HepG2 (cell line): ENCODE measurements around the gene MED28. TPM values are rescaled to one million over a fixed set of nuclear protein-coding genes. Genes with fewer than 3 reads are reported as not detected.

ENCODE experiments used
- ATAC-seq: fragments of 200-7000 bp; cut with Tn5 transposase; 3 replicates; pipeline ENCODE4 v1.9.1; 2020; ENCODE audit warnings: mild to moderate bottlenecking, moderate library complexity
- BruUV-seq: library from RNA; stranded (reverse); fragments of 400-500 nt; replicated peaks from 2 replicates; lab custom pipeline; 2021; lab: Mats Ljungman, UMichigan
- CTCF ChIA-PET: fragments of 300-600 bp; formaldehyde crosslinking; extraction: SDS; loops from one replicate; lab custom pipeline; 2021; ENCODE audit warnings: low total read pairs, inconsistent platforms, low intra/inter-chr PET ratio; lab: Yijun Ruan, JAX
- POLR2A ChIA-PET: fragments of 350-600 bp; sonication (Branson Sonifier 250); formaldehyde crosslinking; loops from one replicate; lab custom pipeline; 2020; ENCODE audit warnings: antibody characterized with exemption, inconsistent platforms; lab: Yijun Ruan, JAX
- DNase-seq: peaks from one replicate; pipeline ENCODE4 v3.0.0-alpha.2; 2015; ENCODE audit warnings: low spot score
- FAIRE-seq: peaks from 3 replicates; lab custom pipeline; 2011; peaks lifted over from hg19 to GRCh38; lab: Jason Lieb, UNC
- H2AFZ ChIP-seq: one replicate; pipeline ENCODE4 v1.6.1; 2011; ENCODE audit warnings: low read length, inconsistent platforms
- H3K27ac ChIP-seq: fragments of 300-600 bp; 3 replicates; pipeline ENCODE4 v1.8.0; 2011; ENCODE audit warnings: mixed run types, mild to moderate bottlenecking, mixed read lengths, low read length, inconsistent platforms; ENCODE audit not compliant: insufficient read depth; ENCODE audit errors: extremely low read length
- H3K27me3 ChIP-seq, 2 experiments: fragments of 200-600 bp in 1 of 2; 2 replicates in 1 of 2; 3 replicates in 1 of 2; pipeline versions ENCODE4 v1.6.0 to v1.8.0; 2011; ENCODE audit warnings: low read length in 2 of 2, mild to moderate bottlenecking in 2 of 2, moderate library complexity in 2 of 2, inconsistent platforms in 1 of 2; ENCODE audit not compliant: insufficient read depth in 2 of 2, control insufficient read depth in 1 of 2
- H3K36me3 ChIP-seq, 2 experiments: fragments of 200-600 bp in 1 of 2; replicated peaks in 1 of 2; 2 replicates in 1 of 2; 3 replicates in 1 of 2; pipeline versions ENCODE4 v1.5.1 to v1.8.0; 2011; ENCODE audit warnings: low read length in 2 of 2, inconsistent platforms in 1 of 2; ENCODE audit not compliant: insufficient read depth in 2 of 2, control insufficient read depth in 1 of 2
- H3K4me1 ChIP-seq: 2 replicates; pipeline ENCODE4 v1.5.1; 2012; ENCODE audit warnings: low read length, inconsistent platforms; ENCODE audit not compliant: insufficient read depth
- H3K4me2 ChIP-seq: 2 replicates; pipeline ENCODE4 v1.6.0; 2011; ENCODE audit warnings: low read depth, low read length, inconsistent platforms
- H3K4me3 ChIP-seq, 3 experiments: fragments of 200-600 bp in 1 of 3; sonication (generic), shearing (Covaris generic) in 1 of 3; replicated peaks in 1 of 3; 2 replicates each; pipeline ENCODE4 v1.5.1; 2011 to 2016; ENCODE audit warnings: low read length in 3 of 3, inconsistent platforms in 2 of 3, low read depth in 2 of 3, mild to moderate bottlenecking in 2 of 3, control low read depth in 1 of 3, mixed read lengths in 1 of 3; ENCODE audit not compliant: insufficient read depth in 1 of 3
- H3K79me2 ChIP-seq: one replicate; pipeline ENCODE4 v1.6.1; 2011; ENCODE audit warnings: low read length, inconsistent platforms; ENCODE audit not compliant: insufficient read depth
- H3K9ac ChIP-seq: 2 replicates; pipeline ENCODE4 v1.6.0; 2011; ENCODE audit warnings: mild to moderate bottlenecking, low read depth, low read length, inconsistent platforms; ENCODE audit not compliant: insufficient read depth
- H3K9me3 ChIP-seq: 2 replicates; pipeline ENCODE4 v1.5.1; 2012; ENCODE audit warnings: mild to moderate bottlenecking, low read length
- H4K20me1 ChIP-seq: 2 replicates; pipeline ENCODE4 v1.6.0; 2011; ENCODE audit warnings: inconsistent platforms, mild to moderate bottlenecking, low read length, moderate library complexity; ENCODE audit not compliant: insufficient read depth
- FOXA1 ChIP-seq, 2 experiments: fragments of 450-650 bp in 1 of 2; sonication (generic) in 1 of 2; formaldehyde crosslinking in 1 of 2; IDR thresholded peaks; 2 replicates each; pipeline versions ENCODE4 v1.4.0 to v1.6.1; 2016 to 2020; ENCODE audit warnings: missing genetic modification reagents in 1 of 2
- HNF4A ChIP-seq: sonication (generic); formaldehyde crosslinking; IDR thresholded peaks from 2 replicates; pipeline ENCODE4 v1.4.0; 2020; ENCODE audit warnings: missing genetic modification reagents
- ZNF616 ChIP-seq: sonication (generic); formaldehyde crosslinking; IDR thresholded peaks from 2 replicates; pipeline ENCODE4 v1.5.0; 2020; ENCODE audit warnings: low read depth, mild to moderate bottlenecking, missing genetic modification reagents
- ZNF782 ChIP-seq: sonication (generic); formaldehyde crosslinking; IDR thresholded peaks from 2 replicates; pipeline ENCODE4 v1.4.0; 2020; ENCODE audit warnings: missing genetic modification reagents, mild to moderate bottlenecking, borderline replicate concordance
- WGBS: methylation state at CpG from one replicate; pipeline ENCODE4 v1.1.6; 2017; ENCODE audit warnings: low lambda C conversion rate; 5-methylcytosine and 5-hydroxymethylcytosine counted together
- in situ Hi-C: cut with HindIII; loops from 2 replicates; pipeline ENCODE4 v1.10.0; 2017; ENCODE audit warnings: low pct_unique_long_range_greater_than_20kb; ENCODE audit not compliant: extremely low pct_ligation_motif_present
- intact Hi-C: fragments of 100-400 bp; cut with micrococcal nuclease; formaldehyde crosslinking; loops from one replicate; pipeline ENCODE4 v1.10.0; 2022; ENCODE audit not compliant: unreplicated experiment
- polyA plus RNA-seq, 8 experiments: library from polyadenylated mRNA; depleted of rRNA in 3 of 8; stranded (reverse) in 7 of 8; unstranded in 1 of 8; fragments of >200 nt; fragmentation: Illumina TruSeq in 4 of 8; extraction: Trizol in 4 of 8; gene quantifications; 2 replicates each; pipeline versions ENCODE4 v1.2.1 to v1.2.3, GENCODE V29; 2011 to 2016; ENCODE audit warnings: low read depth in 4 of 8, missing spikeins in 1 of 8, mixed read lengths in 1 of 8; ENCODE audit not compliant: insufficient read depth in 1 of 8
- total RNA-seq, 5 experiments: library from RNA; depleted of rRNA; stranded (reverse); fragments of >200 nt; fragmentation: Illumina TruSeq; extraction: Trizol; gene quantifications; 2 replicates each; pipeline ENCODE4 v1.2.3, GENCODE V29; 2016; ENCODE audit warnings: low read depth in 1 of 5
- TF ChIP-seq, protein P1 (sequence below): sonication (generic); formaldehyde crosslinking; IDR thresholded peaks from 2 replicates; pipeline ENCODE4 v1.8.0; 2022; ENCODE audit warnings: missing genetic modification reagents, mild to moderate bottlenecking, moderate library complexity, borderline replicate concordance

MED28 gene
- total and polyA plus RNA-seq, 2 of the 13 experiments (the other 11 are each of a cell fraction or from before 2014, with no cell fraction given): 41.3 to 65.7 TPM

- TF ChIP-seq, protein P1, sequence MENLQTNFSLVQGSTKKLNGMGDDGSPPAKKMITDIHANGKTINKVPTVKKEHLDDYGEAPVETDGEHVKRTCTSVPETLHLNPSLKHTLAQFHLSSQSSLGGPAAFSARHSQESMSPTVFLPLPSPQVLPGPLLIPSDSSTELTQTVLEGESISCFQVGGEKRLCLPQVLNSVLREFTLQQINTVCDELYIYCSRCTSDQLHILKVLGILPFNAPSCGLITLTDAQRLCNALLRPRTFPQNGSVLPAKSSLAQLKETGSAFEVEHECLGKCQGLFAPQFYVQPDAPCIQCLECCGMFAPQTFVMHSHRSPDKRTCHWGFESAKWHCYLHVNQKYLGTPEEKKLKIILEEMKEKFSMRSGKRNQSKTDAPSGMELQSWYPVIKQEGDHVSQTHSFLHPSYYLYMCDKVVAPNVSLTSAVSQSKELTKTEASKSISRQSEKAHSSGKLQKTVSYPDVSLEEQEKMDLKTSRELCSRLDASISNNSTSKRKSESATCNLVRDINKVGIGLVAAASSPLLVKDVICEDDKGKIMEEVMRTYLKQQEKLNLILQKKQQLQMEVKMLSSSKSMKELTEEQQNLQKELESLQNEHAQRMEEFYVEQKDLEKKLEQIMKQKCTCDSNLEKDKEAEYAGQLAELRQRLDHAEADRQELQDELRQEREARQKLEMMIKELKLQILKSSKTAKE (CRISPR knock-in tag): no peak
- no peak for TF ChIP-seq ZNF616 (CRISPR knock-in tag)
Observed at GRCh38 chr4:17623451-17624001, 9.1 kb downstream of the MED28 start (continued).

- in situ Hi-C loops: no loop called here
- no peak overlapping the region for H3K4me2 ChIP-seq
- BruUV-seq: no TSS peak
- H3K4me3 ChIP-seq: no peak overlapping the region
- ATAC-seq: no peak
- POLR2A ChIA-PET: no interaction called here
- H3K9me3 ChIP-seq: no peaks in the 10 kb centered on the region
- no peak for TF ChIP-seq HNF4A
- TF ChIP-seq FOXA1 (IDR thresholded peaks at IDR 0.05): no peak
- no peak for TF ChIP-seq FOXA1 (CRISPR knock-in tag; IDR thresholded peaks at IDR 0.05)
- no peak for TF ChIP-seq ZNF782 (CRISPR knock-in tag)
- TF ChIP-seq, all 625 proteins: peak for 0
- Histone ChIP-seq H3K36me3 (peaks cover 39 to 91% of the 10 kb centered on the region in 2 experiments), H3K27ac (no peak overlapping the region), H3K27me3 (no peaks in the 10 kb centered on the region), H3K9ac (no peak overlapping the region), H3K79me2 (peaks cover 7% of the 10 kb centered on the region), H4K20me1 (peaks cover 5% of the 10 kb centered on the region; the same call in 1 of the 2 replicates), H3K4me1 (no peaks in the 10 kb centered on the region), H2AFZ (no peak overlapping the region)
- intact Hi-C loops: no loop called here
- WGBS: 92% methylated on average over 2 of the region's 2 CpGs
- CTCF ChIA-PET: no interaction called here
- FAIRE-seq (no peak), DNase-seq (no peak)
Observed at GRCh38 chr4:17624821-17625220, 10.4 kb downstream of the MED28 start.
